DMS53 treated with DMSO at 0.1 percent for 48 hours (cell line): ENCODE measurements around the gene SCGB1D4.

Experiments used
- DNase-seq: peaks from one replicate; lab custom pipeline; 2025; ENCODE audit not compliant: unreplicated experiment; lab: John Stamatoyannopoulos, UW

SCGB1D4 gene

GRCh38 chr11:62280452-62280851 is 18.4 kb downstream of the SCGB1D4 start:
- DNase-seq: no peak

GRCh38 chr11:62273789-62274275 is 25.0 kb downstream of the SCGB1D4 start:
- no peak for DNase-seq

GRCh38 chr11:62273284-62273683 is 25.6 kb downstream of the SCGB1D4 start:
- no peak for DNase-seq

- no peak for DNase-seq
Observed at GRCh38 chr11:62269654-62270278, 29.1 kb downstream of the SCGB1D4 start, which contains the start of gene SCGB2A2. SCGB2A2 (plus strand) TSS chr11:62270158; CDS start chr11:62270217, 59 bp downstream.

- DNase-seq: no peak
Observed at GRCh38 chr11:62267576-62267975, 31.3 kb downstream of the SCGB1D4 start.

GRCh38 chr11:62267050-62267449 is 31.8 kb downstream of the SCGB1D4 start:
- no peak for DNase-seq

- no peak for DNase-seq
Observed at GRCh38 chr11:62266558-62266957, 32.3 kb downstream of the SCGB1D4 start.

- DNase-seq: no peak
Observed at GRCh38 chr11:62264004-62264403, 34.9 kb downstream of the SCGB1D4 start.

GRCh38 chr11:62260261-62260953 is 38.5 kb downstream of the SCGB1D4 start:
- no peak for DNase-seq

- DNase-seq: no peak
Observed at GRCh38 chr11:62256281-62256680, 42.6 kb downstream of the SCGB1D4 start.

- no peak for DNase-seq
Observed at GRCh38 chr11:62253999-62254542, 44.8 kb downstream of the SCGB1D4 start.

- DNase-seq: no peak
Observed at GRCh38 chr11:62251698-62252097, 47.2 kb downstream of the SCGB1D4 start.
